Stimulated activated CD8-positive, alpha-beta memory T cell treated with anti-CD3 and anti-CD28 coated beads, Interleukin-12 subunit alpha, Interleukin-12 subunit beta, amount 100 ng/mL, for 4 hours (primary cell): Measurements from ENCODE around the gene ITGB3BP.

ENCODE experiments used
- DNase-seq: peaks from one replicate; pipeline ENCODE4 v3.0.0-alpha.2; 2020; ENCODE audit warnings: low read depth

ITGB3BP gene

DNA sequence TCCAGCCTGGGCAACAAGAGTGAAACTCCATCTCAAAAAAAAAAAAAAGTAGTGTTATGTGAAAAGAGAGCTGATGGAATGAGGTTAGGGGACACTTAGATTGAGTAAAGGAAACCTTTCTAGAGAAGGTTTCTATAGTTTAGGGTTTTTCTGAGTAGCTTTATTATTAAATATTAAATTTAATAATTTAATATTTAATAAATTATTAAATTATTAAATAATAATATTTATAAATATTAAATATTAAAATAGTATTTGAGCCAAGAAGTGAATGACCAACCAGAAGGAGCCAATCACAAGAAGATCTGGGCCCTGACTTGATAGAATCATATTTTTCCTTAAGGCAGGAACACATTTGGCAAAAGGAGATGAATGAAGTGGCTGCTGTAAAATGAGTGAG lies 104.9 kb downstream of the ITGB3BP start:
- DNase-seq = no peak

GRCh38 chr1:63414691-63415365 lies 108.2 kb downstream of the ITGB3BP start:
- no peak for DNase-seq

GRCh38 chr1:63413394-63413793 lies 109.6 kb downstream of the ITGB3BP start:
- no peak for DNase-seq

DNA sequence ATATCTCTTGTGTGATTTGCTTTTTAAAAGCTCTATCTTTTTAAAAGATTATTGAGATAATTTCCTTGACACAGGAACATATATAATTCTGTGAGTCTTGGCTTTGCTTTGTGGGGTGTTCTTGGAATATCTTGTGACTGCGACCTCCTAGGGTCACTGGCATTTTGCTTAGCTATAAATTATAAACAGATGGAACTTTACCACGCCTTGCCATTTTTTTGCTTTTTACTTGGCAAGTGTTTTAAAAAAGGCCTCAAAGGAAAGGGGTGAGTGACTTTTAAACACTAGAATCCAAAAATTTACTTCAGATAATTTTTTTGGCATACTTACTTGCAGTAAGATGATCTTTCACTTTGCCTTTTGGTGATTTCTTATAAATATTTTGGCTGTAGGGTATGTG lies 112.0 kb downstream of the ITGB3BP start:
- DNase-seq = no peak

DNA sequence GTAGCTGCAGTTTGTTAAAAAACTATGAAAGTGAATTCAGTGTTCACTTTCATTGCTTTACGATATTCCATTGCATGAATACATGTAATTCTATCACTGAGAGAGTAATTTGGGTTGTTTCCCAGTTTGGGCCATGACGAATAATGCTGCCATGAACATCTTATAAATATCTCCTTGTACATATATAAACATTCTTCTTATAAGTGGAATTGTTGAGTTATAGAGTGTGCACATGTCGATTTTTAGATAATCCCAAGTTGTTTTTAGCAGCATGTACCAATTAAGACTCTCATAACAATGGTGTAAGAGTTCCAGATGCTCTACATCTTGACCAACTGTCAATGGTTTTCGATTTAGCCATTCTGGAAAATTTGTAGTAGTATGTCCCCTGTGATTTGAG lies 114.7 kb downstream of the ITGB3BP start:
- no peak for DNase-seq

- DNase-seq = no peak
These were observed 116.0 kb downstream of the ITGB3BP start for GRCh38 chr1:63407002-63407401.

DNA sequence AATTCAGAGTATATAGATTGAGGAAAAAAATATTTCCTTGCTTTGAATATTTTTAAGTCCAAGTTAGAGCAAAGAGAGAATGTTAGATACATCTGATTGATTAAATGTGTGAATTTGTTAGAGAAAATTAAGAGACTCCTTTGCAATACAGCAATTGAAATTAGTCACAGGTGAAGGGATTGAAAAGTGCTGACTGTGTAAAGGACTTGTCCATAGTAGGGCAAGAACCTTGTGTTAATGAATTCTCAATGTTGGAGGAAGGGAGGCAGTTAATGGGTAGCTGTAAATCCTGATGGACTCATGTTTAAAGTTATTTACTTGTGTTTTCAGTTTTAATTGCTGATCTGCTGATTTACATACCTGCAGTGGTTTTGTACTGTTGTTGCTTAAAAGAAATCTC lies 117.0 kb downstream of the ITGB3BP start:
- no peak for DNase-seq

DNA sequence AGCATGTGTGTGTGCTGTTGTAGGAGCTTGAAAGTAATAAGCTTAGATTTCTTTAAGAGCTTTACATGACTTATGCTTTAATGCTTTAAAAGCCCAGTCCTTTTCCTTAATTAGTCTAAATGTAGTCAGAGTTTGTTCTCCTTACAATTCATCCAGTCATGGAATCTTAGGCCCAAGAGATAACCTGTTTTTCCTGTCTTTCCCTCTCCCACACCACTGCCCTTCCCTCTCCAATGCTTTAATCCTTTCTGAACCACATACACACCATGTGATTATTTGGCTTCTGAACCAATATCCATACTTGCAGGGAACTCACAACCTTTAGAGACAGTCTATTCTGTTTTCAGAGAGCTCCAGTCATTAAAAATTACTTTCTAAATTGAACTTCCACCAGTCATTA lies 118.0 kb downstream of the ITGB3BP start:
- no peak for DNase-seq

DNA sequence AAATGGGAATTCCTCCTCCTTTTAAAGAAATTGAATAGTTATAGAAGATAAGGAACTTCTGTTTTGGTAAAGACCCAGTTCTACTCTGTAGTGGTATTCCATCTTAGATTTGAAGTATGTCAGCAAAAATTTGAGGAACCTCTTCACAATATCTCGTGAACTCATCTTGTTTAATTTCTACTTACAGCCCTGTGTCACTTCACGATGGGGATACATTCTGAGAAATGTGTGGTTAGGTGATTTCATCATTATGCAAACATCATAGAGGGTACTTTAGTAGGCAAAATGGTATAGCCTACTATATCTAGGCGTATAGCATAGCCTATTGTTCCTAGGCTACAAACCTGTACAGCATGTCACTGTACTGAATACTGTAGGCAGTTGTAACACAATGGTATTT lies 119.6 kb downstream of the ITGB3BP start:
- no peak for DNase-seq

DNA sequence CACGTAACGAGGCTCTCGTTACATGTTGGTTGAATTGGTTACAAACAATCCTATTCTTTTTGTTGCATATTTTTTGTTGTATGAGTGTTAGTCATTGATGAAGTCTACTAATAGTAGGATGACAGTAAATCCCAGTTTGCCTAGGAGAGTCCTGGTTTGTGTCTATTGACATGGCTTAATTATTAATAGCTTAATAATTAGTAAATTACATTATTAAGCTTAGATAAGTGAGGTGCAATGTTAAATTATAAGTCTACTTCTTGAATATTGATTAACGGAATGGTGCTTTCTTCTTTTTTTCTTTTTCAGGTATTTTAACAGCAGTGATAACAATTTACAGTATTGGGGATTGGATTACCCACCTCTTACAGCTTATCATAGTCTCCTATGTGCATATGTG lies 121.1 kb downstream of the ITGB3BP start:
- no peak for DNase-seq
